GM10266 (cell line): ENCODE data around the gene MGA.

Source experiments
- DNase-seq: peaks from one replicate; pipeline ENCODE4 v3.0.0; 2012; ENCODE audit errors: extremely low spot score
- TF ChIP-seq, protein P1 (sequence below): IDR thresholded peaks from 2 replicates; pipeline ENCODE4 v1.5.1; 2012; ENCODE audit warnings: mild to moderate bottlenecking, low read depth; ENCODE audit not compliant: control insufficient read depth, insufficient read depth; ENCODE audit errors: missing control alignments

MGA gene

DNA sequence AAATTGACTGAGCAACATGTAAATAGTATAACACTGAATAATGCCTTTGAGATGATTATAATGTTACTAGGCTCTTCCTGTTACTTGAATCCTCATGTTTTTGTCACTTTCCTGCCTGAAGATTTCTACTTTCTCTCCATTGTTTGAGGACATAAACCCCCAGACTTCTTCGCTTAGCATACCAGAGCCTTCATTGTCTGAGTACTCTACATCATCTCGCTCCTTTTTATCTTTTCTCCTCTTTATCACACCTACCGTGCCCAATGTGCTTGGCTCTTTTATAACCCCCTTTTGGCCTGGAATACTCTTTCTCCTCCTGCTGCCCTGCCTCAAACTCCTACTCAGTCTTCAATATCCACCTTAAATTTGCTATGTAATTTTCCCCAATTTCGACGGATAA is 30.3 kb upstream of the MGA start:
- DNase-seq, result no peak
- TF ChIP-seq, protein P1, sequence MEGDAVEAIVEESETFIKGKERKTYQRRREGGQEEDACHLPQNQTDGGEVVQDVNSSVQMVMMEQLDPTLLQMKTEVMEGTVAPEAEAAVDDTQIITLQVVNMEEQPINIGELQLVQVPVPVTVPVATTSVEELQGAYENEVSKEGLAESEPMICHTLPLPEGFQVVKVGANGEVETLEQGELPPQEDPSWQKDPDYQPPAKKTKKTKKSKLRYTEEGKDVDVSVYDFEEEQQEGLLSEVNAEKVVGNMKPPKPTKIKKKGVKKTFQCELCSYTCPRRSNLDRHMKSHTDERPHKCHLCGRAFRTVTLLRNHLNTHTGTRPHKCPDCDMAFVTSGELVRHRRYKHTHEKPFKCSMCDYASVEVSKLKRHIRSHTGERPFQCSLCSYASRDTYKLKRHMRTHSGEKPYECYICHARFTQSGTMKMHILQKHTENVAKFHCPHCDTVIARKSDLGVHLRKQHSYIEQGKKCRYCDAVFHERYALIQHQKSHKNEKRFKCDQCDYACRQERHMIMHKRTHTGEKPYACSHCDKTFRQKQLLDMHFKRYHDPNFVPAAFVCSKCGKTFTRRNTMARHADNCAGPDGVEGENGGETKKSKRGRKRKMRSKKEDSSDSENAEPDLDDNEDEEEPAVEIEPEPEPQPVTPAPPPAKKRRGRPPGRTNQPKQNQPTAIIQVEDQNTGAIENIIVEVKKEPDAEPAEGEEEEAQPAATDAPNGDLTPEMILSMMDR, result no peak

DNA sequence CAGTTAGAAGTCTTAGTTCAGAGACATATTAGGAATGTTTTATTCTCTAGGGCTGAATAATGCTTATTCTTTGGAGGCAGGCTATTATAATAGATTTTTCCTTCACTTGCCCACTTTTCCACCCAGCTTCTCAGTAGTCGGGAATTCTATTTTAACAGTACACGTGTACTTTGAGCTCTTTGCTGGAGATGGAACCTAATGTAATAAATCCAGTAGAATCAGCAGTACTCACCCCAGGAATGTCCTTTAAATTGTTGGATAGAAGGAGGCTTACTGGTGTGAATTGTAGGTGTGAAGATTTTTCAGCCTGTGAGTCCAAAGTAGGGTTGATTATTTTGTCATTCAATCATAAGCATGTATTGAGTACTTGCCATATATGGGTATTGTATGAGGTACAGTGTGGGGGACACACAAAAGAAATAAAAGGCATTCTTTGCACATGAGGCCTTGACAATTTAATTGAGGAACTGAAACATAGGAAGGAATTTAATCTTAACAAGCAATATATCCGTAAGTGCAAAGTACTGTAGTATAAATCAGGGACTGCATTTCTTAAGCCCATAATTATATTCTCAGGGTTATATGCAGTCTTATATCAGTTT is 29.5 kb upstream of the MGA start:
- TF ChIP-seq, protein P1, result no peak
- no peak for DNase-seq

DNA sequence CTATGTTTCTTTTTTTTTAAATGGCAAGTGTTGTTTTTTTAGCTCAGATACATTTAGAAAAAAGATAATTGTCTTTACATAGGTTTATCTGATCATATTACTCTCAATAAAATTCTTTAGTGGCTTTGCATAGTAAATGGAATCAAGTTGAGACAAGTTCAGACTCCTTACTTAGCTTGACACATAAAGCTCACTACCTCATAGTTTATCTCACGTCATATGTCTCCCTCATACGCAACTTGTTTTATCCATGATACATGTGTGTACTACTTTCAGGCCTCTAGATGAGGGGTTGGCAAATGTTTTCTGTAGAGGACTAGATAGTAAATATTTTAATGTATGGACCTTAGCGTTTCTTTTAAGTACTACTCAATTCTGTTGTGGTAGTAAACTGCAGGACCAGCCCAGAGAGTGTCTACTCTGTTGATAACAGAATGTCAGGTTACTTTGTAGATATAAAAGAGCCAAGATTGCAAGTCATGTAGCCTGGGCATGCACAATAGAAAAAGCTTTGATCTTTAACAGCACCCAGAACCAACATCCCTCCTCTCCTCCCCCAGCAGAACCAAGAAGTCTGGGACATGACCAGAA is 28.2 kb upstream of the MGA start:
- TF ChIP-seq, protein P1, result no peak
- no peak for DNase-seq

GRCh38 chr15:41633609-41634008 is 26.6 kb upstream of the MGA start:
- TF ChIP-seq, protein P1, result no peak
- no peak for DNase-seq

DNA sequence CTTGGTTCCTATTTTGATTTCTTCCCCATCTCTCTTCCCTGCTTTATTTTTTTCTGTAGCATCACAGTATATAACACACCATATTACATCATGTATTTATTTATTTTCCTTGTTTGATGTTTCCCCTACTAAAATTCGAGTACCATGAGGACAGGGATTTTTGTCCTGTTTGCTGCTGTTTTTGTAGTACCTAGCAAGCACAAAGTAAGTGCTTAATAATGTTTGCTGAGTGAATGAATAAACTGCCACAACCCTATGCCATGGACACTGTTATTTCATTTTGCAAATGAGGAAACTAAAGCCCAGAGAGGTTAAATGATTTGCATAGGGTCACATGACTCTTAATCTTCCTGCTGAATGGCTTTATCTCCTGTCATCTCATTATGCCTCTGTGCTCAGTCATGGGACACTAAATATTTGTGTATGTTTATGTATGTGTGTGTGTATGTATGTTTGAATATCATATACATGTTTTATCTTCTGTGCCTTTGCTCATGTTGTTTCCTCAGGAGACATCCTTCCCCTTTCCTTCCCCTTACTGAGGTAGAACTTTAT is 26.1 kb upstream of the MGA start:
- no peak for DNase-seq
- TF ChIP-seq, protein P1, result no peak

- DNase-seq, result no peak
- TF ChIP-seq, protein P1, result no peak
Observed at GRCh38 chr15:41637086-41637485, 23.1 kb upstream of the MGA start.

GRCh38 chr15:41640985-41641384 is 19.2 kb upstream of the MGA start:
- no peak for DNase-seq
- TF ChIP-seq, protein P1, result no peak
